GM12873 (cell line): ENCODE data around the gene RPS6KA3.

ENCODE experiments used
- CTCF ChIP-seq: IDR thresholded peaks from 2 replicates; pipeline ENCODE4 v1.5.1; 2012; ENCODE audit warnings: low read depth, mild to moderate bottlenecking, moderate library complexity, low read length, control low read depth; ENCODE audit not compliant: insufficient read depth; ENCODE audit errors: missing control alignments

Gene RPS6KA3

GRCh38 chrX:20271730-20272129 is 5.0 kb upstream of the RPS6KA3 start:
- TF ChIP-seq CTCF, result no peak

GRCh38 chrX:20271186-20271585 is 4.5 kb upstream of the RPS6KA3 start:
- TF ChIP-seq CTCF, result no peak

GRCh38 chrX:20270562-20270890 is 3.8 kb upstream of the RPS6KA3 start:
- TF ChIP-seq CTCF, result no peak

GRCh38 chrX:20269848-20270561 is 3.3 kb upstream of the RPS6KA3 start:
- TF ChIP-seq CTCF, result no peak

GRCh38 chrX:20267931-20268701 is 1.4 kb upstream of the RPS6KA3 start:
- no peak for TF ChIP-seq CTCF

- no peak for TF ChIP-seq CTCF
These were observed 860 bp upstream of the RPS6KA3 start for GRCh38 chrX:20267607-20267930.

- TF ChIP-seq CTCF, result no peak
These were observed 705 bp downstream of the RPS6KA3 start for GRCh38 chrX:20265726-20266681.
